Measurements from ENCODE around the gene EXT2.

EXT2 gene

GRCh38 chr11:44162662-44163061, 67.2 kb downstream of the EXT2 start:
- no peak overlapping the region for H3K27ac ChIP-seq
- TF ChIP-seq ZFX (IDR thresholded peaks at IDR 0.05; ENCODE audit: borderline replicate concordance) = no peak
- TF ChIP-seq CTCF (IDR thresholded peaks at IDR 0.05) = no peak

GRCh38 chr11:44165432-44165831, 70.0 kb downstream of the EXT2 start:
- TF ChIP-seq ZFX (IDR thresholded peaks at IDR 0.05; ENCODE audit: borderline replicate concordance) (no peak), CTCF (IDR thresholded peaks at IDR 0.05) (no peak)
- H3K27ac ChIP-seq = no peak overlapping the region

GRCh38 chr11:44167046-44167445, 71.6 kb downstream of the EXT2 start:
- TF ChIP-seq CTCF (IDR thresholded peaks at IDR 0.05) (no peak), ZFX (IDR thresholded peaks at IDR 0.05; ENCODE audit: borderline replicate concordance) (no peak)

GRCh38 chr11:44171518-44171917, 76.0 kb downstream of the EXT2 start:
- H3K27ac ChIP-seq = no peak overlapping the region
- TF ChIP-seq CTCF (IDR thresholded peaks at IDR 0.05) (no peak), ZFX (IDR thresholded peaks at IDR 0.05; ENCODE audit: borderline replicate concordance) (no peak)

More at GRCh38 chr11:44167046-44167445, 71.6 kb downstream of the EXT2 start:
- no peak overlapping the region for H3K27ac ChIP-seq

- H3K27ac ChIP-seq = no peak overlapping the region
These were observed 77.5 kb downstream of the EXT2 start for GRCh38 chr11:44172966-44173365.

GRCh38 chr11:44174842-44175241, 79.4 kb downstream of the EXT2 start:
- TF ChIP-seq ZFX (IDR thresholded peaks at IDR 0.05; ENCODE audit: borderline replicate concordance) (no peak), CTCF (IDR thresholded peaks at IDR 0.05) (no peak)
- H3K27ac ChIP-seq = no peak overlapping the region

More at GRCh38 chr11:44172966-44173365, 77.5 kb downstream of the EXT2 start:
- TF ChIP-seq CTCF (IDR thresholded peaks at IDR 0.05) (no peak), ZFX (IDR thresholded peaks at IDR 0.05; ENCODE audit: borderline replicate concordance) (no peak)

GRCh38 chr11:44176546-44177213, 81.2 kb downstream of the EXT2 start:
- no peak for TF ChIP-seq ZFX (IDR thresholded peaks at IDR 0.05; ENCODE audit: borderline replicate concordance)
- TF ChIP-seq CTCF (IDR thresholded peaks at IDR 0.05) = no peak
- H3K27ac ChIP-seq = no peak overlapping the region

Data from 22Rv1 (cell line).